H1 (cell line): Measurements from ENCODE around the gene SLC37A3. TPM values are rescaled to one million over a fixed set of nuclear protein-coding genes. Genes with fewer than 3 reads are reported as not detected.

Experiments
- BACH1 ChIP-seq: IDR thresholded peaks from 2 replicates; pipeline ENCODE4 v1.6.1; 2012; ENCODE audit warnings: low read length, improper control_type of control experiment
- CEBPB ChIP-seq: IDR thresholded peaks from 2 replicates; pipeline ENCODE4 v1.6.1; 2012; ENCODE audit warnings: low read depth, low read length
- CHD7 ChIP-seq: fragments of 300-600 bp; sonication (generic); IDR thresholded peaks from 2 replicates; pipeline ENCODE4 v1.7.1; 2012; ENCODE audit warnings: low read length, moderate library complexity, mild to moderate bottlenecking, inconsistent platforms; ENCODE audit not compliant: insufficient replicate concordance
- GABPA ChIP-seq: IDR thresholded peaks from 2 replicates; pipeline ENCODE4 v1.6.1; 2011; ENCODE audit warnings: mild to moderate bottlenecking, low read length, moderate library complexity, borderline replicate concordance; ENCODE audit not compliant: insufficient read depth
- HDAC2 ChIP-seq, 2 experiments: fragments of 300-600 bp in 1 of 2; sonication (generic) in 1 of 2; IDR thresholded peaks; 2 replicates each; pipeline ENCODE4 v1.6.1; 2011 to 2012; ENCODE audit warnings: low read depth in 2 of 2, low read length in 2 of 2, mild to moderate bottlenecking in 2 of 2, moderate library complexity in 2 of 2, borderline replicate concordance in 1 of 2, inconsistent platforms in 1 of 2
- RFX5 ChIP-seq: IDR thresholded peaks from 2 replicates; pipeline ENCODE4 v1.6.1; 2011; ENCODE audit warnings: low read depth, low read length, improper control_type of control experiment, borderline replicate concordance
- SIRT6 ChIP-seq: IDR thresholded peaks from one replicate; pipeline ENCODE4 v1.7.1; 2012; ENCODE audit warnings: low read length, inconsistent platforms
- SP4 ChIP-seq: IDR thresholded peaks from 2 replicates; pipeline ENCODE4 v1.6.1; 2012; ENCODE audit warnings: low read length, inconsistent platforms
- USF2 ChIP-seq: IDR thresholded peaks from 2 replicates; pipeline ENCODE4 v1.6.1; 2011; ENCODE audit warnings: low read length, improper control_type of control experiment
- YY1 ChIP-seq: IDR thresholded peaks from 2 replicates; pipeline ENCODE4 v1.6.1; 2011; ENCODE audit warnings: low read depth, mild to moderate bottlenecking, low read length
- polyA plus RNA-seq, 7 experiments: library from polyadenylated mRNA; depleted of rRNA in 3 of 7; stranded (reverse) in 5 of 7; unstranded in 2 of 7; fragments of >200 nt in 5 of 7; fragments of 200-250 nt in 2 of 7; gene quantifications; 1 replicate in 5 of 7; 2 replicates in 1 of 7; 4 replicates in 1 of 7; pipeline versions ENCODE4 v1.2.1 to v1.2.3, GENCODE V29; 2011 to 2013; ENCODE audit warnings: missing spikeins in 2 of 7, mixed read lengths in 2 of 7
- total RNA-seq: library from RNA; stranded (reverse); fragmentation: NEBNext Ultra II Directional; extraction: Animal tissue kit (Norgen Biotek cat#: 25700); gene quantifications from 2 replicates; pipeline ENCODE4 v1.2.1, GENCODE V29; 2021

Gene SLC37A3
- total and polyA plus RNA-seq, 2 of the 8 experiments (the other 6 are each of a cell fraction or from before 2014, with no cell fraction given), result 58.2 to 71.0 TPM

- TF ChIP-seq CHD7 (no peak), HDAC2 (IDR thresholded peaks at IDR 0.05; ENCODE audit: borderline replicate concordance in 1 of 2, low read depth in 2 of 2, low read length in 2 of 2) (0 out of 4 replicates have a peak, but pooled peaks of 1 of the 2 experiments have one; percentile 41), GABPA (no peak), YY1 (no peak), BACH1 (no peak), CEBPB (no peak), RFX5 (no peak), SIRT6 (no peak), SP4 (no peak), USF2 (no peak)
Measured at GRCh38 chr7:140403878-140404564, 5.7 kb upstream of the SLC37A3 start, which contains the start of gene RAB19 (continued).
